HG02884 (cell line): Measurements from ENCODE around the gene PNMA8C.
"Not testable (repeated sequence)": the region's sequence is repeated elsewhere in the genome, so short reads cannot be mapped to it uniquely, and the experiment has no call there.

Experiments used
- ATAC-seq: cut with Tn5 transposase; IDR thresholded peaks from one replicate; pipeline ENCODE4 v1.9.1; 2021; ENCODE audit warnings: mild to moderate bottlenecking, moderate library complexity; ENCODE audit not compliant: unreplicated experiment

Gene PNMA8C

DNA sequence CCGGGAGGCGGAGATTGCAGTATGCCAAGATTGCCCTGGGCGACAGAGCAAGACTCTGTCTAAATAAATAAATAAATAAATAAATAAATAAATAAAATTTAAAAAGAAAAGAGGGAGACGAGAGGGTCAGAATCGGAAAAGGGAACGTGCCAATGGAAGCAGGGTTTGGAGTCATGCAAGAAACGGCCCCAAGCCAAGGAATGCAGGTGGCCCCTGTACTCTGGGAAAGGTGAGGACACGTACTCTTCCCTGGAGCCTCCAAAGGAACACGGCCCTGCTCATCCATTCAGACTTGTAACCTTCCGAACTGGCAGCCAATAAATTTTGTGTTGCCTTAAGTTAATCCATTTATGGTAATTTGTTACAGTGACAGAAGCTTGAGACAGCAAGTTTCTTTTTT is 19.9 kb upstream of the PNMA8C start:
- no peak for ATAC-seq

DNA sequence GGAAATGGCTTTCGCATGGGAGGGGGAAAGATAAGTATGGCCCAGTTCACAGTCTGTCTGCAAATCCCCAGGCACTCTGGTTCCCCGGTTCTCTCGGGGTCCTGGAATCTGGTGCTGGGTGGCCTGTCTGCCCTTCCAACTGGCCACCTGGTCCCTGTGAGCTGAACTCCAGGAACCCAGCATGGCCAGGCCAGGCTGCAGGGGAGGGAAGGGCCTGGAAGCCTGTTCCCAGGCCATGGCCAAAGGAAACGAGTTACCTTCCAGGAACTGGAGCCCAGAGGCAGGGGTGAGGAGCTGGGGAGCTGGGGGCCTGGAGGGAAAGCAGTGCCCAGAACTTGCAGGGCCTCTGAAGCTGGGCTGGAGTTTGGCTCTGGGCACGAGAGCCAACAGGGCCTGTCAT is 19.1 kb upstream of the PNMA8C start:
- ATAC-seq: no peak

DNA sequence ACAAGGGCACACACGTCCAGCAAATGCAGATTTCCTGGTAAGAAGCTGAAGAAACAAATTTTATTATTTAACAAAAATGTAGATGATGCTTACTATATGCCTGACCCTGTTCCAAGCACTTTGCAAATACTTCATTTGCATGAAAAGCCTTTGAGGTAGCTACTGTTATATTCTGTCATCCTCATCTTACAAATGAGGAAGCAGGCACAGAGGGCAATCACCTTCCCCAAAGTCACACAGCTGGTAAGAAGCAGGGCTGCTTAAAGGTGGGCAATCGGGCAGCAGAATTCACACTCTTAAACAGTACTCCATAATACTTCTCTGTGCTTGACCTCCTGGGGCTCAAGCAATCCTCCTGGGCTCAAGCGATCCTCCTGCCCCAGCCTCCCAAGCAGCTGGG is 18.3 kb upstream of the PNMA8C start:
- ATAC-seq: no peak

DNA sequence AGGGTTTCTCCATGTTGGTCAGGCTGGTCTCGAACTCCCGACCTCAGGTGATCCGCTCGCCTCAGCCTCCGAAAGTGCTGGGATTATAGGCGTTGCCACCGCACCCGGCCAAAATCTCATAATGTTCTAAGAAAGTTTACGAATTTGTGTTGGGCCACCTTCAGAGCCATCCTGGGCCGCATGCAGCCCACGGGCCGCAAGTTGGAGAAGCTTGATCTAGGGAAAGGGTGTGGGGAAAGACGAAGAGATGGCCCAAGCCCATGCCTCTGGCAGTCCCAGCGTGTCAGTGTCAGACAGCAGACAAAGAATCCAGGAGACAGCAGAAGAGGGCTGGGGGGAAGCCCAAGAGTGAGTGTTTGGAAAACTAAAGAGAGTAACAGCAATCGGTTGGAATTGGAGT is 17.3 kb upstream of the PNMA8C start:
- no peak for ATAC-seq

DNA sequence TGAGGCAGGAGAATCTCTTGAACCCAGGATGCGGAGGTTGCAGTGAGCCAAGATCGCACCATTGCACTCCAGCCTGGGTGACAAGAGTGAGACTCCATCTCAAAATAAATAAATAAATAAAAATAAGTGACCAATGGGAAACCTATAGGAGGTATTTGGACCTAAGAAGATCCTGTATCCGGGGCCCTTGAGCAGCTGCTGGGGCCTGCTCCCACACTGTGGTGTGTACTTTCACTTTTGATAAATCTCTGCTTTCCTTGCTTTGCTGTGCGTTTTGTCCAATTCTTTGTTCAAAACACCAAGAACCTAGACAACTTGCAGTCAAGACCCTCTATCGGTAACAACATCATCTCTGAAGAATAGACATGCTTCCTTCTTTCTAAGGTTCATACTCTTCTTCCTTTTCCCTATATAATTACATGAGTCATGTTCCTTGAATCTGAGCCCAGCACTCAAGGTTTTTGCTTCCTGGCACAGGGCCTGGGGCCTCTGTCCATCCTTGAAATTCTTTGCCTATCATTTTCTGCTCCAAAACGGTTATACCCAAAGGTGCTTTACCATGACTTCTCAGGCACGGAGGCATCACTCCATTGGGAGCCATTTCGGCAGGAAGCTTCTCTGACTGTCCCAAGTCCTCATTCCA is 14.2 kb upstream of the PNMA8C start:
- no peak for ATAC-seq

DNA sequence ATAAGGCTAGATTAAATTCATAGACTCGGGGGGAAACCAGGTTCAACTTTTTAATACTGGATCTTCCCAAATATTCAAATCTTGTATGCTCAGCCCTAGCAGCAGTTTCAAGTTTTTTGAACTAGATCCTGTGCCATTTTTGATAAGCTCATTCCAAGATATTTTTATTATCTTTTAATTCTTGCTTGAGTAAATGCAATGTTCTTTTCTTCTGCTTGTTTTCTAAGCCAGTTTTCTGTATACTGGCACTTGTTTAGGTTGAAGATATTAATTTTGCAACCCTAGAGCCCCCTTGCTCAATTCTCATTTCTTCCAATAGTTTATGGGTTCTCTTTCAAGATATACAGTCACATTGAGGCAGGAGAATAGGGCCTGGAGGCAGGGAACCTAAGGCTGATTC is 13.1 kb upstream of the PNMA8C start:
- ATAC-seq: no peak

DNA sequence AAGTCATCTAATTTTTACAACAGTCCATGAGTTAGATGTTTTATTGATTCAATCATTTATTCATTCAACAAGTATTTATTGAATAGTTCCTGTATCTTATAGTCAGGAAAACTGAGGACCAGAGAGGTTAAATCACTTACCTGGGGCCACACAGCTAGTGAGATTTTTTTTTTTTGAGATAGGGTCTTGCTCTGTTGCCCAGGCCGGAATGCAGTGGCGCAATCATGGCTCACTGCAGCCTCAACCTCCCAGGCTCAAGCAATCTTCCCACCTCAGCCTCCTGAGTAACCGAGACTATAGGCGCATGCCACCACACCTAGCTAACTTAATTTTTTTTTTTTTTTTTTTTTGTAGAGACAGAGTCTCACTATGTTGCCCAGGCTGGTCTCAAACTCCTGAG is 7.0 kb upstream of the PNMA8C start:
- ATAC-seq: not testable (repeated sequence)

DNA sequence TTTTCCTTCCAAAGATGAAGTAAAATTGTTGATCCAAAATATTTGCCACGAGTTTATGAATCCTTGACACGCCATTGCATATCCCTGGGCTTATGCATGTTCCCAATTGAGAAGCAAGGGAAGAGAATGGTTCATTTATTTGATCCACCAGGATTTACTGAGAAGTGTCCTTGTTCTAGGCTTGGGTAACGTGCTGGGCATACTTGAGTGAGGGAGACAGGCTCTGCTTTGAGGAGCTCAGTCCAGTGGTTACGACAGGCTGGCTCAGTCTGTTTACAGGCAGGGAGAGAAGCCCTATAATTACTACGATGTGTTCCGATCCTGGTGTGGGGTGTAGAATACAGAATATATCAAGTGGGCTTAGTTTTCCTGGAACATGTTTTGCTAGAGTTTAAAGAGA is 6.3 kb upstream of the PNMA8C start:
- no peak for ATAC-seq

DNA sequence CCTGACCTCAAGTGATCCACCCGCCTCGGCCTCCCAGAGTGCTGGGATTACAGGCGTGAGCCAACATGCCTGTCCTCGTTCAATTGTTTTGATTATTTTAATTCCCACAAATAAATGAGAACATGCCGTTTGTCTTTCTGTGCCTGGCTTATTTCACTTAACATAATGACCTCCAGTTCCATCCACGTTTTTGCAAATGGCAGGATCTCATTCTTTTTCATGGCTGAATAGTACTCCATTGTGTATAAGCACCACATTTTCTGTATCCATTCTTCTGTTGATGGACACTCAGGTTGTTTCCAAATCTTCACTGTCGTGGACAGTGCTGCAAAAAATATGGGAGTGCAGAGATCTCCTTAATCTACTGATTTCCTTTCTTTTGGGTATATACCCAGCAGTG is 4.7 kb upstream of the PNMA8C start:
- ATAC-seq: not testable (repeated sequence)

DNA sequence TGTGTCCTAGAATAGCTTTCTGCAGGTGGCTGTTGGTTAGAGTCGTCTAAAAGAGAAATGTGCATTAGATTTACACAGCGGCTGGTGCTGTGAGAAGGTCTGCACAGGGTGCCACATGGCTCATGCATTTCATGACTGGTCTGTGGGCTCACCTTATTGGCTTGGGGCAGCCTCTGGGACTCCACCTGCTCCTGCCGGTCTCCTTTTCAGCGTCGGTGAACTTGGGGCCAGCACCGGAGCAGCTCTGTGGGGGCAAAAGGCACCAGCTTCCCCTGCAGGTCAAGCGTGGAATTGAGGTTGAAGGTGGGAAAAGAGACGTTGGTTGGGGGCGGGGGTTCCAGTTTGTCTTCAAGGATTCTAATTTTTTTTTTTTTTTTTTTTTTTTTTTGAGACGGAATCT is 3.1 kb upstream of the PNMA8C start:
- no peak for ATAC-seq

DNA sequence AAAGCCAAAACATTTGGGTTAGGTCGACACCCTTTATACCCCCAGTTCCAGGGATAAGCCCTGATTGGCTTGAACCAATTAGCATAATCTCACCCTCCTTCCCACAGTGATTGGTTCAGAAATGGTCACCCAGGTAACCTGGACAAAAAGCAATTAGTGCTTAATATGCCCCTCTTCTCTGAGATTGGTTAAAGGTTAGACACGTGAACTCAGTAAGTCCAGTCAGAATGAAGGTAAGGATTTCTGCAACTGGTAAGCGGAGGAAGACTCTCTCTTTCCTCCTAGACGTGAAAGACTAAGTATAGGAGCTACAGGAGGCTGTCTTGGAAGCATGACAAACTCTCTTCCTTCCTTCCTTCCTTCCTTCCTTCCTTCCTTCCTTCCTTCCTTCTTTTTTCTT is 1.3 kb upstream of the PNMA8C start:
- ATAC-seq: no peak

DNA sequence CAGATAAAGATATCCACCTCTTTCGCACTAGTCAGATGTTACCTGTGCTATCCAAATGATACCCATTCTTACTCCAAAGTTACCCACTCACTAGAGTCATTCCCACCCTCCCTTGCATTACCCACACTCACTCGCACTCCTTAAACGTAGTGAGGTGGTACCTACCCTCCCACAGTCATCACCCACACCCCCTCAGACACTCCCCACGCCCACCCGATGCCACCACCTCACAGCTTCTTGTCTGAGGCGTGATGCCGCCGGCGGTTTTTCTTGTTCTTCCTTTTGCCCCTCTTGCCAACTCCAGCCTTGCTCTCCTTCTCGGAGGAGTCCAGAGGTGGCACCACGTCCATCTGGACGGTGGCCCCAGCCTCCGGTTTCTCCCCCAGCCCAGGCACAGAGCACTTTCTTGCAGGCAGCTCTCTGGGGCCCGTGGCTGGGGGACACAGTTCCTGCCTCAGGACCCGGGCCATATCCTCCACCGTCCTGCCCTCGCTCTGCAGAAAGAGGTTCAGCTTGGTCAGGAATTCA is 1.2 kb downstream of the PNMA8C start:
- no peak for ATAC-seq

DNA sequence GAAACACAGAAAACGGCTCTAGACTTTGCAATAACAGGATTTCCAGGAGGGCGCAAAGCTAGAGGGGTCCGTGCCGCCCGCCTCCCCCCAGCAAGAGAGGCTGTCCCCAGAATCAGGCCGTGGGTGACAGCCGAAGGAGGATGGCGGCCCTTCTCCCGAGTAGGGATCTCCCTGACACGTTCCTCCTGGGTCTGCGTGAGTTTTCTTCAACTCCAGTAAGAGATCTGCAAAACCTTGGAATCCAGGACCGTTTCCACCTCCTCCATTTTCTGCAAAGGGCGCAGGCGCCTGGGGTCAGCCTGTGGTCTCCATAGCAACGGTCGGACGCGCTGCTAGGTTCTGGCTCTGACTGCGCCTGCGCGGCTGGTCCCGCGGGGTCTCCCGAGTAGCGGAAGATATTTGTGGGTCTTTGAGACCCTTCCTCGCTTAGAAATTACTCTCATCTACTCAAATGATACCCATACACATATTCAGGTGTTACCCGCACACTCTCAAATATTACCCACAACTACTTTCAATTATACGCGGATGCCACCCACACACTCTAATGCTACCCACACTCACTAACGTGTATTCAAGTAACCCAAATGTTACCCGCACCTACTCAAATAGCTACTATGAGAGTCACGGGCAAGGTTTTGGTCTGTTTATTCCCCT is 2.1 kb downstream of the PNMA8C start:
- ATAC-seq: no peak

DNA sequence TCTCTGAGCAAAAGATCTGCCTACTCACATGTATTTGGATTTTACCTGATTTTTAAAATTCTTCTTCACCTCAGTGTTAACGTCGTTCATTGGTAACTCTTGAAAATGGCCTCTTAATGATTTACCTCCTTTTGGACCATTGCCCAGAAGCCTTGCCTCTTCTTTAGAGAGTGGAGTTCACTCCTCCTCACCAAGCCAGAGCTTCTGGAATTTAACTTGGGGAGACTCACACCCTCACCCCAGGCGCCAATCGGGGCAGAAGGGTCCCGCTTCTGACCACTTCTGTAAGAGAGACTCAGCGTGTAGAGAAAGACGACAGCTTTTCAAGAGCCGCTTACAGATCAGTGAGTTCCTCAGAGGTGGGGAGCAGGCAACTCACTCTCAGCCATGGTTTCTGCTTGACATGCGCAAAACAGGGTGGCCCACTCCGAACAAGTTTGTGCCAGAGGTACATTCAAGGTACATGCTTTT is 2.7 kb downstream of the PNMA8C start:
- no peak for ATAC-seq

DNA sequence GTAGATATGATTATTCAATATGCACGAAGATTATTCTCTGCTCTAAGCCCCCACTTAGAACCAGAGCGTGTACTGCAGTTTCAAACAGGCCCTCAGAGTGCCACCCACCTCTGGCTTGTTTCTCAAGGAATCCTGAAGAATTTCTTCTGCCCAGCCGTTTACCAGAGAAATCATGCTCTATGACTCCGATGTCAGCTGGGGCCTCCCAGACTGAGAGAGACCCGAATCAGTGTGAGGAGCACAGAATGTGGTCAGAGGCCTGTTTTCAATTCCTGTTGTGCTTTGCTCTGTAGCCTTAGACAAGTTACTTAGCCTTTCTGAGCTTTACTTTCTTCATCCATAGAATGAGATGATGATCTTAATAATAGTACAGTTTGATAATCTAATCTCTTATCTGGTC is 5.5 kb downstream of the PNMA8C start:
- ATAC-seq: no peak

DNA sequence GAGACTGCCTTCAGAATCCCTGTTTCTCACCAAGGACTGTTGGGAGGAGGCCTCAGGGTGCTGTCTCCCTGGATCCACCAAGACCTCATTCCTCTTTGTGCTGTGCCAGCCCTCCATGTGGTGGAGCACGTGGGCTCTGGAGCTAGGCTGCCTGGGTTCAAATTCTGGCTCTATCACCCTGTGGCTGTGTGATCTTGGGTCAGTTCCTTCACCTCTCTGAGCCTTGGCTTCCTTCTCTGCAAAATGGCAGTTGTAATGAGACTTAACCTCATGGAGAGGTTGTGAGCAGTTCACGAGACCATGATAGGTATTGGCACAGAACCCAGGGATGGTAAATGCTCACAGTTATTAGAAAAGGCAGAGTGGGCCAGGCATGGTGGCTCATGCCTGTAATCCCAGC is 6.4 kb downstream of the PNMA8C start:
- ATAC-seq: no peak

DNA sequence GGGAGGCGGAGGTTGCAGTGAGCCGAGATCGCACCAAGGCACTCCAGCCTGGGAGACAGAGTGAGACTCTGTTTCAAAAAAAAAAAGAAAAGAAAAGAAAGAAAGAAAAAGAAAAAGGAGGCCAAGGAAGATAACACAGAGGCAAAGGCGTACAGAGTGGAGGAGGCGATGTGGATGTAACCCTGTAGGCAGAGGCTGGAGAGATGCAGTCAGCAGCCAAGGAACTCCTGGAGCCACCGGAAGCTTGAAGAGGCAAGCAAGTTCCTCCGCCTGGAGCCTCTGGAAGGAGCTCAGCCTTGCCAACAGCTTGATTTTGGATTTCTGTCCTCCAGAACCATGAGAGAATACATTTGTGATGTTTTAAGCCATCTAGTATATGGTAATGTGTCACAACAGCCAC is 8.7 kb downstream of the PNMA8C start:
- no peak for ATAC-seq

DNA sequence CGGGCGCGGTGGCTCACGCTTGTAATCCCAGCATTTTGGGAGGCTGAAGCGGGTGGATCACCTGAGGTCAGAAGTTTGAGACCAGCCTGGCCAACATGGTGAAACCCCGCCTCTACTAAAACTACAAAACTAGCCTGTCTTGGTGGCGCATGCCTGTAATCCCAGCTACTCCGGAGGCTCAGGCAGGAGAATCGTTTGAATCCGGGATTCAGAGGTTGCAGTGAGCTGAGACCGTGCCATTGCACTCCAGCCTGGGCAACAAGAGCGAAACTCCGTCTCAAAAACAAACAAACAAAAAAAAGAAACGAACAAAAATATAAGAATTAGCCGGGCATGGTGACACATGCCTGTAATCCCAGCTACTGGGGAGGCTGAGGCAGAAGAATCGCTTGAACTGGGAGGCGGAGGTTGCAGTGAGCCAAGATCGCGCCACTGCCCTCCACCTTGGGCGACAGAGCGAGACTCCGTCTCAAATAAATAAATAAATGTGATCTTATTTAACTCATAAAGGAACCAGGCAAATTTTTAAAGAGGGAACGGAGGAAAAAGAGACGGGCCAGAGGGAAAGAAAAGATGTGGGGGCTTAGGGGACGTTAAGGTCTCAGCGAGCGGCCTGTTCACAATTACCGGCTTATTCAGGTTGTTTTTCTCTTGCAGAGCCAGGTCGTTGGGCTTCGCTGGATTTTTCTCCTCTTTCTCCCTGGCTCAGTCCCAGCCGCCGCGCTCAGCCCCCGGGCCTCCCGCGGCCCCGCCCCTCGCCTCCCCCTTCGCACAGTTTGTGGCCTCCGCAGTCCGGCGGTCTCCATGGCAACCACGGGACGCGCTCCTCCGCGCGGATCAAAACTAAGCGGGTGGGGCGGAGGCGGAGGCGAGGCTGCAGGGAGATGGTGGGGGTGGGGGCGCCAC is 12.7 kb downstream of the PNMA8C start:
- ATAC-seq: not testable (repeated sequence)

DNA sequence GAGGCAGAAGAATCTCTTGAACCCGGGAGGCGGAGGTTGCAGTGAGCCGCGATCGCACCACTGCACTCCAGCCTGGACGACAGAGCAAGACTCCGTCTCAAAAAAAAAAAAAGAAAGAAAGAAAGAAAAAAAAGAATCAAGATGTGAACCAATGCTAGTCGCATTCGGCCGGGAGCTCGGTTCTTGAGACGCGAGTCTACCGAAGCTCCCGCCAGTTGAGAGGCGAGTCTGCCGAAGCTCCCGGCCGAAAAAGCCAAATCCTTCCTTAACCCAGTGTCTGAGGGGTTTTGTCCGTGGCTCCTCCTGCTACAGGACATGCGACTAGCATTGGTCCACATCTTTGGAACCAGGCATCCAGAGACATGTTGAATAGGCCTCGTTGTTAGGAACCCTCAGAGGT is 13.8 kb downstream of the PNMA8C start:
- ATAC-seq: not testable (repeated sequence)

DNA sequence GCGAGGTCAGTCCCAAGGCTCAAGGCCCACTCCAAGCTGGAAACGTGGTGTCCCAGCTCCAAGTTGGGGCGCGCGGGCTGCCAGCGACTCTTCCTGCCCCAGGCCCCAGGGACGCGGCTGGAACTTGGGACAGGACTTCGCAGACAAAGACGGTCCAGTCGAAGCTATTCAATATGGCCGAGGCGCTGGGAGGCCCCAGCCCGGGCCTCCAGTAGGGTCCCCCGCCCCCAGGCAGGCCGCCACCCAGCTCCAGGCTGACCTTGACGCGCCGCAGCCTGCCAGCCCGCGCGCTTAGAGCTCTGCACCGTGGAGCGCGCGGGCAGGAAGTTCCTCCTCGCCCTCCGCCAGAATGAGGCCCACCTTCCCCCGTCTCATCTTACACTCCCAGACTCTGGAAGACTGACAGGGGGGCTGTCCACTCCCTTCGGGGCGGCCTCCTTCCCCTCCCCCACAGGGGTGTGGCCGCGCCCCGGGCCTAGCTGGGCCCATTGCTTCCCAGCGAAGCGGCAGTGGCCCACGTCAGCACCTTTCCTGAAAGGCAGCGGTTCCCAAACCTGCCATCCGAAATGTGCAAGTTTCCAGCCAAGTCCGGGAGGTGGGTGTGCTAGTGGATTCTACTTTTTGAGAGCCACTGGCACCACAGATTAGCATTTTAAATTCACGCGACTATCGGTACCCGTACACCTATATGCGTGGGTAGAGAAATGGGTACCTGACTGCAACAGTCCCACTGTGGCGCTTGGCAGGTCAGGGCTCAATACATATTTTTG is 15.3 kb downstream of the PNMA8C start, which contains the start of gene CCDC8:
Gene CCDC8, minus strand, starts transcription at position 303 of the 770 bp plus-strand sequence. CDS start 754 bp downstream, outside the sequence.
- ATAC-seq: no peak
